ENCODE measurements around the gene ZNF536. TPM values are rescaled to one million over a fixed set of nuclear protein-coding genes. Genes with fewer than 3 reads are reported as not detected.
A peak's percentile ranks its signal among the peaks of the same experiment; 100 is the strongest.

ZNF536 gene
- total RNA-seq, 1 experiment from 2014 or later = not detected

DNA sequence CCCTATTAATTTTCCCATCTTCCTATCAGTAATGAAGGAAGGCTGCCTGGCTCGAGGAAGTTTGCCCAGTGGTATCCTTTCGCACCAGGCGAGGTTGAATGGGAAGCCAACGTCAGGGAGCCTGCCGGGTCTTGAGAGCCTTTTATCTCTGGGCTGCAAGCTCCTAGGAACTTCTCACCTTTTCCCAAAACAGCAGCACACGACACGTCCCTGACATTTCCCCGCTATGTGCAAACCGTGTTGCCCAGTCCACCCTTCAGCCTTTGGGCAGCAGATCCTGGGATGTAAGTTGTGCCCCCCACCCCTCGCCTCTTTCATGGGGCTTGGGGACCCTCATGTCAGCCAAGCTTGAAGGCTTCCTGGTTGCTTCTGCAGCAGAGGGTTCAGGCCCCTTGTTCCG lies 179.1 kb downstream of the ZNF536 start:
- no peaks in the 10 kb centered on the region for H3K79me2 ChIP-seq (ENCODE audit: insufficient read depth, low read length)
- H2BK5ac ChIP-seq (ENCODE audit: insufficient read length, low read length) = no peak overlapping the region
- no peak overlapping the region for H3K23ac ChIP-seq (ENCODE audit: insufficient read length, low read depth, low read length)
- no peak overlapping the region for H2BK20ac ChIP-seq (ENCODE audit: low read depth, low read length, poor library complexity, severe bottlenecking)
- H4K8ac ChIP-seq (replicated peaks; ENCODE audit: insufficient read length, low read depth, low read length) = no peak overlapping the region
- no peak overlapping the region for H2AFZ ChIP-seq (ENCODE audit: low read length)
- no peak overlapping the region for H3K27ac ChIP-seq (ENCODE audit: insufficient read length, low read depth, low read length)
- H3K79me1 ChIP-seq (ENCODE audit: insufficient read depth, low read depth, low read length, poor library complexity, severe bottlenecking) = no peaks in the 10 kb centered on the region
- H4K20me1 ChIP-seq (ENCODE audit: control insufficient read depth, insufficient read depth, insufficient read length) = no peaks in the 10 kb centered on the region
- H2AK5ac ChIP-seq (ENCODE audit: insufficient read length, low read length) = no peak overlapping the region
- no peak overlapping the region for H2BK15ac ChIP-seq (ENCODE audit: low read depth, low read length)
- no peak overlapping the region for H3K9ac ChIP-seq (ENCODE audit: extremely low read depth, insufficient read length, low read length)
- TF ChIP-seq, protein P1, sequence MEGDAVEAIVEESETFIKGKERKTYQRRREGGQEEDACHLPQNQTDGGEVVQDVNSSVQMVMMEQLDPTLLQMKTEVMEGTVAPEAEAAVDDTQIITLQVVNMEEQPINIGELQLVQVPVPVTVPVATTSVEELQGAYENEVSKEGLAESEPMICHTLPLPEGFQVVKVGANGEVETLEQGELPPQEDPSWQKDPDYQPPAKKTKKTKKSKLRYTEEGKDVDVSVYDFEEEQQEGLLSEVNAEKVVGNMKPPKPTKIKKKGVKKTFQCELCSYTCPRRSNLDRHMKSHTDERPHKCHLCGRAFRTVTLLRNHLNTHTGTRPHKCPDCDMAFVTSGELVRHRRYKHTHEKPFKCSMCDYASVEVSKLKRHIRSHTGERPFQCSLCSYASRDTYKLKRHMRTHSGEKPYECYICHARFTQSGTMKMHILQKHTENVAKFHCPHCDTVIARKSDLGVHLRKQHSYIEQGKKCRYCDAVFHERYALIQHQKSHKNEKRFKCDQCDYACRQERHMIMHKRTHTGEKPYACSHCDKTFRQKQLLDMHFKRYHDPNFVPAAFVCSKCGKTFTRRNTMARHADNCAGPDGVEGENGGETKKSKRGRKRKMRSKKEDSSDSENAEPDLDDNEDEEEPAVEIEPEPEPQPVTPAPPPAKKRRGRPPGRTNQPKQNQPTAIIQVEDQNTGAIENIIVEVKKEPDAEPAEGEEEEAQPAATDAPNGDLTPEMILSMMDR (conservative IDR thresholded peaks at IDR 0.05) = no peak
- peaks cover 0 to 6% (median 0%) of the 10 kb centered on the region in 3 experiments; a peak in 1 of 7 replicates for H3K36me3 Mint-ChIP-seq (ENCODE audit: insufficient read depth in 1 of 3, low read depth in 3 of 3)
- H3K27me3 Mint-ChIP-seq (ENCODE audit: low read depth) = no peaks in the 10 kb centered on the region; the same call in none of the 2 replicates
- H3K23me2 ChIP-seq (ENCODE audit: insufficient read length, low read depth, low read length, poor library complexity, severe bottlenecking) = no peaks in the 10 kb centered on the region
- no CpG with 5 or more reads among the region's 11 CpGs for WGBS (ENCODE audit: extremely low coverage, insufficient read length, low lambda C conversion rate)
- H3K9me3 Mint-ChIP-seq = peaks cover 0 to 4% of the 10 kb centered on the region in 2 experiments; a peak in 1 of 5 replicates
- no peaks in the 10 kb centered on the region for H3K27me3 ChIP-seq (ENCODE audit: insufficient read depth, low read length)
- no peak overlapping the region for H3K4me3 Mint-ChIP-seq
- peak overlapping the region in 1 of 3 experiments; percentile 40; a peak in 1 of 7 replicates for H3K27ac Mint-ChIP-seq
- no peak overlapping the region for H3T11ph ChIP-seq (ENCODE audit: low read length)
- no peak for DNase-seq
- H2BK12ac ChIP-seq (ENCODE audit: insufficient read length, low read depth, low read length) = no peak overlapping the region
- H3K4me1 ChIP-seq (ENCODE audit: insufficient read depth, low read length) = peaks cover 9% of the 10 kb centered on the region; the same call in 1 of the 2 replicates
- H3K14ac ChIP-seq (ENCODE audit: insufficient read depth, low read length) = 0 out of 2 replicates have a peak overlapping the region, but pooled peaks have one; percentile 24
- H3K18ac ChIP-seq (ENCODE audit: insufficient read length, low read depth, low read length) = no peak overlapping the region
- no peak overlapping the region for H4K91ac ChIP-seq (ENCODE audit: insufficient read length, low read depth, low read length)
- no peak overlapping the region for H3K4me2 ChIP-seq (ENCODE audit: insufficient read depth, insufficient read length, low read length)
- H3K56ac ChIP-seq (ENCODE audit: insufficient read length, low read depth, low read length) = no peak overlapping the region
- peaks cover 26 to 30% of the 10 kb centered on the region in 2 experiments for H3K4me1 Mint-ChIP-seq
- no peak overlapping the region for H2BK120ac ChIP-seq (ENCODE audit: low read depth, low read length, poor library complexity, severe bottlenecking)
- no peak overlapping the region for H4K5ac ChIP-seq (ENCODE audit: insufficient read length, low read depth, low read length)
- no peak overlapping the region for H3K4ac ChIP-seq (ENCODE audit: low read depth, low read length)
- H3K9me3 ChIP-seq (ENCODE audit: control insufficient read depth, low read depth, low read length) = no peaks in the 10 kb centered on the region

Data from H9 (cell line).